ENCODE data around the gene PEPD.

GRCh38 chr19:33382982-33383381, 138.6 kb downstream of the PEPD start:
- no peak for TF ChIP-seq CTCF (IDR thresholded peaks at IDR 0.05)
- no peak for TF ChIP-seq POLR2A (IDR thresholded peaks at IDR 0.05)

Measured in esophagus squamous epithelium (tissue), 4 donors.